Ovary (tissue), 9 donors: ENCODE results near the gene ANGPTL2. TPM values are rescaled to one million over a fixed set of nuclear protein-coding genes. Genes with fewer than 3 reads are reported as not detected.

Source experiments
- DNase-seq, 5 donors: peaks; one replicate each; pipeline ENCODE4 v3.0.0-alpha.2; 2019 to 2020
- H3K27ac ChIP-seq, 2 donors: fragments of 200-600 bp; one replicate each; pipeline versions ENCODE4 v1.5.1 to v1.8.0; 2019 to 2022
- H3K27me3 ChIP-seq: fragments of 200-600 bp; one replicate; pipeline ENCODE4 v1.8.0; 2022
- H3K36me3 ChIP-seq: fragments of 200-600 bp; sonication (generic); one replicate; pipeline ENCODE4 v1.5.1; 2019
- H3K4me1 ChIP-seq: one replicate; pipeline ENCODE4 v1.8.1; 2013; ENCODE audit warnings: mild to moderate bottlenecking, moderate library complexity; ENCODE audit not compliant: insufficient read depth
- H3K4me3 ChIP-seq: fragments of 200-600 bp; sonication (generic); one replicate; pipeline ENCODE4 v1.5.1; 2017
- H3K9me3 ChIP-seq, 2 donors: fragments of 200-600 bp in 1 of 2; sonication (generic) in 1 of 2; one replicate each; pipeline versions ENCODE4 v1.5.1 to v1.8.1; 2013 to 2019; ENCODE audit warnings: mild to moderate bottlenecking in 1 of 2, moderate library complexity in 1 of 2
- CTCF ChIP-seq, 3 donors: fragments of 450-650 bp in 2 of 3; fragments of 200-600 bp in 1 of 3; IDR thresholded peaks; one replicate each; pipeline versions ENCODE4 v1.5.1 to v1.8.0; 2016 to 2022; ENCODE audit warnings: antibody characterized with exemption in 3 of 3, mild to moderate bottlenecking in 1 of 3
- EP300 ChIP-seq: sonication (generic); formaldehyde crosslinking; IDR thresholded peaks from one replicate; pipeline ENCODE4 v1.6.1; 2017; ENCODE audit warnings: antibody characterized with exemption
- POLR2A ChIP-seq: fragments of 450-650 bp; IDR thresholded peaks from one replicate; pipeline ENCODE4 v1.6.1; 2017; ENCODE audit warnings: antibody characterized with exemption, mild to moderate bottlenecking, moderate library complexity
- WGBS, 3 donors: extraction: QIAGEN DNeasy Blood & Tissue Kit in 1 of 3; methylation state at CpG; one replicate each; pipeline versions ENCODE4 v1.1.5 to v1.1.7; 2013 to 2017; 5-methylcytosine and 5-hydroxymethylcytosine counted together
- intact Hi-C, 4 donors: fragments of 100-400 bp; cut with DNase I; formaldehyde crosslinking; loops; one replicate each; pipeline versions ENCODE4 v1.11.0 to v1.15.1; 2022 to 2023
- polyA plus RNA-seq, 2 donors: library from polyadenylated mRNA; stranded (reverse); fragments of 200-250 nt in 1 of 2; fragments of 350-450 nt in 1 of 2; fragmentation: Illumina TruSeq in 1 of 2; extraction: RNeasy Lipid Tissue Mini Kit (QIAGEN cat#74804) in 1 of 2; gene quantifications; one replicate each; pipeline ENCODE4 v1.2.3, GENCODE V29; 2013 to 2014
- total RNA-seq, 7 donors: library from RNA; depleted of rRNA in 2 of 7; stranded (reverse); fragments of >200 nt in 2 of 7; fragmentation: NEBNext Ultra II Directional in 3 of 7; extraction: Animal tissue kit (Norgen Biotek cat#: 25700) in 3 of 7; gene quantifications; one replicate each; pipeline versions ENCODE4 v1.1.0 to v1.2.4, GENCODE V29; 2016 to 2023
- donor health status: DM: no; HTN: no; CAD: no; lungs with moderate emphysema.
- donor health status: DM: no; HTN: no; CAD: no.
- donor health status: Bipolar disorder and iron deficiency.
- donor health status: DM: yes; HTN: yes; CAD: no.
- donor health status: DM: no; HTN: no; CAD: no.
- donor health status: DM: yes; HTN: yes; CAD: no.

The ANGPTL2 gene
- total and polyA plus RNA-seq, 9 donors = 9.8 to 114 (median 64.1) TPM

- H3K4me1 ChIP-seq = peaks cover 26% of the 10 kb centered on the region
- no peaks in the 10 kb centered on the region for H3K9me3 ChIP-seq
- 86 to 87% (median 87%) methylated on average over 7 of the region's 7 CpGs for WGBS, 3 donors
- H3K4me3 ChIP-seq = no peak overlapping the region
- no peaks in the 10 kb centered on the region for H3K36me3 ChIP-seq
- no peak for TF ChIP-seq POLR2A
- TF ChIP-seq EP300 = no peak
- TF ChIP-seq CTCF (IDR thresholded peaks at IDR 0.05) = no peak
- intact Hi-C loops = no loop called here
- no peaks in the 10 kb centered on the region for H3K27me3 ChIP-seq
- no peak overlapping the region for H3K27ac ChIP-seq
- no peak for DNase-seq
Measured at GRCh38 chr9:127050591-127051001, 71.8 kb downstream of the ANGPTL2 start.

DNA sequence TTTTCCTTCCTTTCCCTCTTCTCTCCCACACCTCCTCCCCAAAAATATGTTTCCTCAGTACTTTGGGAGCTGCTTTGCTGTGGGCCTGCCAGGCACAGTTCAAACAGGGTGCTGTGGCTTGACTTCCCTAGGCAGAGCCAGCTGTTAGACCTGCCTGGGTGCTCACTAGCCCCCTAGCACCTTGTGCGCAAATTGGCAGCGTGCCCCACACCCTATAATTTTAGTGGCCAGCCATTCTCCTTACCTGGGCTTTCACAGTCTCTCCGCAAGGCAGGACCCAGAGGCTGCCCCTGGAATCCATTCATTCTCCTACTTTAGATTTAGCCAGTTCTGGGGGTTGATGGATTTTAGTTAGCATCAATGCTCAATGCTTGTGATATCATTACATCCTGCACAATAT, 72.3 kb downstream of the ANGPTL2 start:
- H3K27ac ChIP-seq = no peak overlapping the region
- TF ChIP-seq POLR2A (no peak), CTCF (IDR thresholded peaks at IDR 0.05) (no peak), EP300 (no peak)
- no peak overlapping the region for H3K4me3 ChIP-seq
- 96 to 100% (median 97%) methylated on average over 3 of the region's 3 CpGs for WGBS, 3 donors
- intact Hi-C loops = no loop called here
- H3K9me3 ChIP-seq = no peaks in the 10 kb centered on the region
- no peaks in the 10 kb centered on the region for H3K36me3 ChIP-seq
- no peak for DNase-seq
- no peaks in the 10 kb centered on the region for H3K27me3 ChIP-seq
- peaks cover 26% of the 10 kb centered on the region for H3K4me1 ChIP-seq

GRCh38 chr9:127049581-127049980, 72.9 kb downstream of the ANGPTL2 start:
- intact Hi-C loops = no loop called here
- Histone ChIP-seq H3K27ac (peak overlapping the region in 1 of 2 donors; percentile 38), H3K27me3 (no peaks in the 10 kb centered on the region), H3K4me1 (peaks cover 22% of the 10 kb centered on the region), H3K4me3 (no peak overlapping the region), H3K36me3 (no peaks in the 10 kb centered on the region), H3K9me3 (no peaks in the 10 kb centered on the region)
- WGBS, 3 donors = 93 to 95% (median 95%) methylated on average over 8 of the region's 8 CpGs
- DNase-seq = no peak
- TF ChIP-seq EP300 (no peak), CTCF (IDR thresholded peaks at IDR 0.05) (no peak)

DNA sequence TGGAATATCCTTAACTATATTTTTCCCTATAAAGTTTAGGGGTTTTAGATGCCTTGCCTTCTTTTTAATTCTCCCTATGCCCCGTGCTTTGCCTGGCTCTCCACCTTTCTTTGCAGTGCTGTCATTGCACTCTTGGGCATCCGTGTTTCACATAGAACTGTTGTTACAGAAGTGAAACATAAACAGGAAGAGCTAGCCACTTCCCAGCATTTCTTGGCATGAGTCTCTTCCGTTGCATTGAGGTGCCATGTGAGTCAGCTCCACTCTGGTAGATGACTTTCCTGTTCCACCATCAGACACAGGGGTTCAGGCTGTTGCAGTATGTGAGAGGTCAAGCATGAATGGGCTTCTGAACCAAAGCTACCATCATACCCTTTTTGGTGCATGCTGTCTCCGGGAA, 73.4 kb downstream of the ANGPTL2 start:
- peak in 2 of 5 donors; percentile 21 to 55 for DNase-seq
- Histone ChIP-seq H3K36me3 (no peaks in the 10 kb centered on the region), H3K4me1 (peaks cover 17% of the 10 kb centered on the region), H3K27me3 (no peaks in the 10 kb centered on the region), H3K4me3 (no peak overlapping the region), H3K27ac (peak overlapping the region in 1 of 2 donors; percentile 38), H3K9me3 (no peaks in the 10 kb centered on the region)
- no peak for TF ChIP-seq POLR2A
- no peak for TF ChIP-seq EP300
- TF ChIP-seq CTCF (IDR thresholded peaks at IDR 0.05) = peak in 1 of 3 donors; percentile 34
- intact Hi-C loops = no loop called here
- WGBS, 3 donors = 35 to 42% (median 40%) methylated on average over 4 of the region's 4 CpGs
